Activated T-cell treated with anti-CD3 and anti-CD28 coated beads for 24 hours (primary cell): ENCODE results near the gene ARPC2.
A peak's percentile ranks its signal among the peaks of the same experiment; 100 is the strongest.

Source experiments
- DNase-seq: peaks from one replicate; pipeline ENCODE4 v3.0.0-alpha.2; 2020; ENCODE audit warnings: low read depth

ARPC2 gene

DNA sequence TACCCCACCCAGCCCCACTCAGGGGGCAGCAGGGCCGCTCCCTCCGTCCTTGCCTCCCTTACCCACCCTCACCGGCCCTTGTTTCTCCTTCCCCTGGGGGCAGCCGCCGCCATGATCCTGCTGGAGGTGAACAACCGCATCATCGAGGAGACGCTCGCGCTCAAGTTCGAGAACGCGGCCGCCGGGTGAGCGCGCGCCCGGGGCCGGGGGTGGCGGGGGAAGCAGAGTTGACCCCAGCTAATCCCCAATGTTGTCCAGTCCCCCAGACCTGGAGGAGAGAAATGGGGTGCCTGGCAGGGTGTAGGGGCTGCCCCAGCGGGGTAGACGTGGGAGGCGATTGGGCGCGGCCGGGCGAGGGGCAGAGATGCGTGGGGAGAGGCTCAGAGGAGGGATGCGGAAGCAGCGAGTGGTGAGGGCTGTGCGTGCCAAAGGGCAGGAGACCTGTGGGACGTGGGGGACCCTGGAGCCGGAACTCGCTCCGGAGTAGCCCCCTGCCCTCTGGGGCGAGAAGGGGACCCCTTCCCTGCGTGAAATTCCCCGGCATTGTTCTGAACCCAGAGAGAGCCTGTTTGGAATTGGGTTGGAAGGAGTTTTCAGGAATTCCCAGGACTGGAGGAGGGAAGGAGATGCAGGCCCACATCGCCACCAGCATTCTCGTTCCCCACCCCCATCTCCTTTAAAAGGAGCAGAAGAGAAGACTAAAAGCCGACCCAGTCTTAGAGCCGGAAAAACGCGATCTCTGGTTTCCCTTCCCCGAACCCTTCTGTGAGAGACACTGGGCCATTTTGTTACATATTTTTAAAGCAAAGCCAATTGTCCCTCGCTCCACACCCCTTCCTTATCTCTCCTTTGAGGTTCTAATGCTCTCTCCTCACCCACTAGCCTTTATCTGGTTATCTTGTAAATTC, 625 bp downstream of the ARPC2 start:
- DNase-seq = peak; percentile 58

DNA sequence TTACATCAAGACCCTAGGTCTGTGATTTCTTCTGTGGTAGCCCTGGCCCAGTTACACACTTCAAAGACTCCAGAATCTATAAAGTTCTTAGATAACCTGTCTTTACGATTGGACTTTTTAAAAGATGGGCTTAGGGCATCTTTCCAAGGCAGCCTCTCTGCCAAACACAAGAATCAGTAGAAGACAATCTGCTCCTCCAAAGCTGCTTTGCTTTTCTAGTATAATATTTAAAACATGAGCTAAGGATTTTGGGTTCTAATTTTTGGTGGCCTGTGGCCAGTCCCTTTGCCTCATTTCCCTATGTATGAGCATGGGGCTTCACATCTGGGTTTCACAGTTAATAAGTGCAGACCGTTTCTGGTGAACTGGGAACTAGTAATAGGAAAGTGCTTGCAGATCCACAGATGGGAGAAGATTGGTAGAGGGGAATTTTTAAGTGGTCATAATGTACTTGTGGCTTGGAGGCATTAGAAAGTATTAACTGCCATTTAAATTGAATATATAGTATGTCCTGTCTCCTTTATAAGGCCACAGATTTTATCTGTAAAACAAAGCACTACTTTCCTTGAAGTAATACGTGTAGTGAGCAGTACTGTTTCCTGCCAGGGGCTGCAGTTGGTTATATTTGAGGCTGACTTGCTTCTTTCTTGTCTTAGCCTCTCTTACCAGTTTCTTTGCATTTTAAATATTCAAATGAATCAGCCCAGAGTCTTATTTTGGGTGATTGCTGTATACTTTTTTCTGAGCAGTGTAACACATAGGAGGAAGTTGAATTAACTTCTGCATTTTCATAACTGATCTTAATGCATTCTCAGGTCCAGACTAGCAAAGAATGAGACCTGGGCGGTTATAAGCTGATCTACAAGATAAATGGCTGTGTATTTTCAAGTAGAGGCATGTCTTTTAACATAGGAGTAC, 1.5 kb downstream of the ARPC2 start:
- DNase-seq = no peak

DNA sequence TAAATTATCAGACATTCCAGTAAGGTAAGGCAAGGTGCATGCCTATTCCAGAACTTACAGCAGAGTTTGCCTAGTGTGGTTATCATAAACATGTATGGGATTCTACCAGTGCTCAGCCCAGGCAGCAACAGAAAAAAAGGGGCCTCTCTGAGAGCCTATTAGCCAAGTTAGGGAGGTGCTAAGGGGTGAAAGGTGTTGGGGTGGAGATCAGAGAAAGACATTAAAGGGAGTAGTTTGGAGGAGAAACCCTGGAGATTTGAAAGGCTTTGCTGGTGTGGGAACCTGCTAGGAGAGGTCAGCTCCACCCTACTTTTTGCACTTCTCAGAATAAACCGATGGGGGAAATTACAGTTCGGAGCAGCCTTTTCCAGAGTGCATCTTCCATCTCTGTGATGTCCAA, 2.9 kb downstream of the ARPC2 start:
- no peak for DNase-seq

DNA sequence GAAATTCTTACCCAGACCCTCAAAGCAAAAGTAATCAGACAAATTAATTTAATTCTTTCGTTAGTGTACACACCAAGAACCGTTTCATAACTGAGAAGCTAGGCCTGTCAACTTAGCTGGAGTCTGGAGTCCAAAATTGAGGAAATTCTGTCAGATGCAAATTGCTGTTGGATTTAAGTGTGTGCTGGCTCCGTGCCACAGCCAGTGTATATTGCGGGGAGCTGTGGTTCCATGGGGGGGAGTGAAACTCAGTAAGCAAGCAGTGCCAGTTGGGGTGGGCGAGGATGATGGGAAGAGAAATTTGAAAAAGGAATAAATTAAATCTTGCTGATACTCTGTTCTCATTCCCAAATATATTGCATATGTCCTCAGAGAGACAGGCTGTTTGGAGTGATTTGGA, 4.0 kb downstream of the ARPC2 start:
- DNase-seq = no peak

DNA sequence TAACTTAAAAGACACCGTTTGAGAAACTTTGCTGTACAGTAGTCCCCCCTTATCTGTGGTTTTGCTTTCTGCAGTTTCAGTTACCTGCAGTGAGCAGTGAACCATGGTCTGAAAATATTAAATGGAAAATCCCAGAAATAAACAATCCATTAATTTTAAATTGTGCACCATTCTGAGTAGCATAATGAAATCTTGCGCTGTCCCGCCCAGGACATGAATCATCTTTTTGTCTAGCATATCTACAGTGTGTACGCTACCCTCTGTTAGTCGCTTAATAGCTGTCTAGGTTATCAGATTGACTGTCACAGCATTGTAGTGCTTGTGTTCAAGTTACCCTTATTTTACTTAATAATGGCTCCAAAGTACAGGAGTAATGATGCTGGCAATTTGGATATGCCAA, 6.1 kb downstream of the ARPC2 start:
- DNase-seq = no peak

DNA sequence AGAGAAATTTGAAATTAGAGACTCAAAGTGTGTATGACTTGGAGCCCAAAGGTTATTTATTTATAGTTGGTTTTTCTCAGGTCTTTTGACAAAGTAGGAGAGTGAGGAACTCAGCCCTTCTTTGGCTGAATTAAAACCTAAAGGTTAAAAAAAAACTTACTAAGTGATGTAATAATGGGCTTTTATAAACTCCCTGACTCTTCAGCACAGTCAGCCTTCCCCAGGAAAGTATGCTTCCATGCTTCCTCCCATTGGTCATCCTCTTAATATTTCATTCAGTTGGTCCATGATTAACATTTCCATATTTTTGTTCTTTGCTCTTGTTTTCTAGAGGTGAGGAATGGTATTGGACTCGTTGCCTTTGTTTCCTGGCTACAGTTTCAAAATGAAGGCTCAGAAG, 7.2 kb downstream of the ARPC2 start:
- no peak for DNase-seq

DNA sequence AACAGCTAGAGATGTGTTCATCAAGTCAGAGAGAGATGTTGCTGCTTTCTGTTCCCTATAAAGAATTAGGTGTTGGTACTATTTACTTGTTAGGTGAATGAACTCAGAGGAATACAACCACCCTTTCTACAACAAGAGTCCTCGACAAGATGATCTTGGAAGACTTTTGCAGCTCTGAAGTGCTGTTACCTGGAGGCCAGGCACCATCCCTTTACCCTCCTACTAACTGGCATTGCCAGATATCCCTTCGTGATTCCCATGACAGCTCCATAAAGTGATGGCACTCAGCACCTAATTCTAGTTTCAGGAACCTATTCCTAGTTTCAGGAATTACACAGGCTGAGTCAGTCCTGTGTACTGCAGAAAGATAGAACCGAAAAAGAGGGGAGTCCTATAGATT, 9.9 kb downstream of the ARPC2 start:
- DNase-seq = no peak

DNA sequence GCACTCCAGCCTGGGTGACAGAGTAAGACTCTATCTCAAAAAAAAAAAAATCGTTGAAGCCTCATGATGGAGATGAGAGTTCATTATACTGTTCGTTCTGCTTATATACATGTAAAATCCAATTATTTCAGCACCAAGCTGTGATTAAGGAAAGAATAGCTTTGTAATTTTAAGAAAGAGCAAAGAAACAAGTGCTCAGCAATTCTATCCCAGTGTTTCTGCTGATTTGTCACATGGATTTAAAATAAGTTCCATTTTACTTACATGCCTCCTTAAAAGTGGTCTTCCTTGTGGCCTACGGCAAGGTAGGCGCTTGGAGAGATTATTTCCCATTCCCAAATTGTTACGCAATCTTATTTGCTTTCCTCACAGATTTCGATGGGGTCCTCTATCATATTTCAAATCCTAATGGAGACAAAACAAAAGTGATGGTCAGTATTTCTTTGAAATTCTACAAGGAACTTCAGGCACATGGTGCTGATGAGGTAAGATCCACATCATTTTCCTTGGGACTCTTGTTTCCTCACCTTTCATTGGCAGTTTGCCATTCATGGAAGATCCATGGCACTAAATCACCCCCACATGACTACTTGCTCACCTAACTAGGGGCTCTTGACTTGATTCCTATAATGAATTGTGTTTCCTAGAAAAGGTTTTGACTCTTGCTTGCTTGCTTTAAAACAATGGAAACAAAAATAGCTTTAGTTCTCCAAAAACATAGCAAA, 11.5 kb downstream of the ARPC2 start:
- no peak for DNase-seq

DNA sequence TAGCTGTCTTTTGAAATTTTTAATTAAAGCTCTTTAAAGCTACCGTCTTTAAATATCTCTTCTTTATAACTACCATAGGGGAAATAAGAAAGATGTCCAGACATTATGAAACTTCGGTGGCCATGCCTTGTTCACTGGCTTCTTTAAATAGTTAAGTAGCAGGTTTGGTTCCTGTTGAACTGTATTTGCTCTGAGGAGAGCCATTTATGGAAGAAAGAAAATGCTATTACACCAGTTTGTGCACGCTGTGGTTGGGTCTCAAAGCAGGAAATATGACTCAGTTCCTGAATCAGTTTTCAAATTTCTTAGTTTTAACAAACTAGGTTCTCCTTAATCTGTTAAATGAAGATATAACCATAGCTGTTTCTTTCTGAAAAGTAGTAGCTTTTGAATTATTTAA, 12.2 kb downstream of the ARPC2 start:
- DNase-seq = peak; percentile 44

DNA sequence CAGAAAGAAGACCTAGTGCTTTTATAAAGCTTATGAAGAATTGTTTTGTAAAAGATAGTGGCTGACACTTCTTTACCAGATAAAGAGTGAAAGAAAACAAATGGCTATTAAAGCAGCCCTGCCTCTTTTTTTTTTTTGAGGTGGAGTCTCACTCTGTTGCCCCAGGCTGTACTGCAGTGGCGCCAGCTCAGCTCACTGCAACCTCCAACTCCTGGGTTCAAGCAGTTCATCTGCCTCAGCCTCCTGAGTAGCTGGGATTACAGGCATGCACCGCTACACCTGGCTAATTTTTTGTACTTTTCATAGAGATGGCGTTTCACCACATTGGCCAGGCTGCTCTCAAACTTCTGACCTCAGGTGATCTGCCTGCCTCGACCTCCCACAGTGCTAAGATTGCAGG, 12.9 kb downstream of the ARPC2 start:
- no peak for DNase-seq

DNA sequence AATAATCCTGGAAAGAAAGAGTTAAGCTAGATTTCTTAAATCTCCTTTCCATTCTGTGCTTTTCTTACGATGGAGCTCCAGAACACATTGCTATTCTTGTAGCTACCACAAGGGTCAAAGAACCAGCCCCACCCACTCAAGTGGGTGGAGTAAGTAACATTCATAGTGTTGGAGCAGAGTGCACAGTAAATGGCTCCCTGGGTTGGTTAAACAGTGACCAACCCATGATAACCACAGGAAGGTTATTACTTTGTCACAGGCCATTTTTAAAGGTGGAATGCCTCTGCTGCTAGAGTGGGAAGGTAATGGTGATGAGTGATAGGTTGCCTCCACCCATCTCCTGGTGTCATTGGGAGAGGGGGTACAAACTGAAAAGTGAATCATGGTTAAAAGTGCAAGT, 13.9 kb downstream of the ARPC2 start:
- no peak for DNase-seq

DNA sequence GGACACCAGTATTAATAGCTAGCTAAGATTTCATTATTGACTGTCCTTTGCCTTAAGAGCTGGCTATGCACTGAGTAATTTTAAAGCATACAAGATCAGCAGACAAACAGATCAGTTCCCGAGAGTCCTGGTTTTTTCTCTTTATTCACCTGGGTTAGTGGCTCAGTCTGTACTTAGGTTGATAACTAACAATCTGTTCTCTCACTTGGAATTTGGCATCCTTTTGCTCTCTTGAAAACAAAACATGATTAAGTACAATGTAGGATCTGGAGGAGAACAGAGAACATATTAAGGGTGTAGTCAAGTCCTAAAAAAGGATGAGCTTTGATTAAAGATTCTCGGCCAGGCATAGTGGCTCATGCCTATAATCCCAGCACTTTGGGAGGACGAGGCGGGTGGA, 16.6 kb downstream of the ARPC2 start:
- no peak for DNase-seq

DNA sequence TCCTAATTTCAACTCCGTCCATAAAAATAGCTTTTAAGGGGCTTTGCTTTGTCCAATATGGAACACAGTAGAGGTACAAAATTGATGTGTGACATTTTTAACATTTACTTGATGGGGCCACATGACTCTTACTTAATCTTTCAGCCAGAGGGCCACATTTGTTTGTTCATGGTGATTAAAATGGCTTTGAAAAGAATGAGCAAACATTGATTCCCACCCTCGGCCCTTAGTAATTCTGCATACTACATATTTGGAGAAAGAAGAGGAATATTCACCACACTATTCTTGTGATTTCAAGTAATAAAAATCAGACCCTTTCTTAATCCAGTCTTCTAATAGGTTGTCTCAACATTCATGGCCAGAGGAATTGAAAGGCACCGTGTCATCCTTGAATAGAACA, 17.5 kb downstream of the ARPC2 start:
- DNase-seq = no peak

DNA sequence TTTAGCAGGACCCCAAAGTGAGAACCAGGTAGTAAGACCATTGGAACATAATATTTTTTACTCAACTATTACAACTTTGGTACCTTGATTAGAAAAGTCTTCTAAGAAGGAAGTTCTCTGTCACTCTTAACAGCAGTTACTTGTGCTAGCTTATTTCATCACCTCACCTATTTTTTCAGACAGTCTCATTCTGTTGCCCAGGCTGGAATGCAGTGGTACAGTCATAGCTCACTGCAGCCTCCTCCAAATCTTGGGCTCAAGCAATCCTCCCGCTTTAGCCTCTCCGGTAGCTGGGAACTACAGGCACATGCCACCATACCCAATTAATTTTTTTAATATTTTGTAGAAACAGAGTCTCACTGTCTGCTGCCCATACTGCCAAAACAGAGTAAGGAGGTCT, 18.0 kb downstream of the ARPC2 start:
- DNase-seq = no peak

DNA sequence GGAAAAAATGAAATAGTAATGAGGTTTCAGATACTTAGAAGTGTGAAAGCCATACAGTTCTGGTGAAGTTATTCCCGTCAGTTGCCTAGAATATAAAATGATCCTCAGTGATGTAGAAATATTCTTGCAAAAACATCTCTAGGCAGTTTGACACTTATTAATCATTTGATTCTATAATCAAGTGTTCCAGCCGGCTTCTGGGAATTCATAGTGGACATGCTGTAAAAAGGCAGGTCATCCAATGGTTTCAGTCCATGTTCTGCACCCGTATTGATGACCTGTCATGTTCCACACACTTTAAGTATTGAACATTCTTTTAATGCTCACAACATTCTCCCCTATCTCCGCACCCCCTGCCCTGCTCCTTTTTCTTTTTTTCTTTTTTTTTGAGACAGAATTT, 19.8 kb downstream of the ARPC2 start:
- DNase-seq = no peak

DNA sequence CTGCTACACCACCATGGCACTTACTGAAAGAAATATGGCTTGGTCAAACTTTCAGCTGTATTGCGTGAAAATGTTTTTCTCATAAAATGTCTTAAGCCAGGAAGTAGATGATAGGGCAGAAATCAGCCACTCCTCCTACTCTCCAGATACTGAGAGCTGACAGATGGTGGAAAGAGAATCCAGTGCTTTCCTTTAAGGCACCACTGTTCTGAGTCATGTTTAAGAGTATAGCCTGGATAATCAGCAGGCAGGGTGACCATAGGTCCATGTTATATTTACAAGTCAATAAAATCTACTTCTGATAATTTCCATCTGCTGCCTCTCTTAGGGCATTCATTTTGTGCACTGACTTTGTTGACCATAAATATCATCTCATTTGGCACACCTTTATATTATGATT, 21.9 kb downstream of the ARPC2 start:
- no peak for DNase-seq

DNA sequence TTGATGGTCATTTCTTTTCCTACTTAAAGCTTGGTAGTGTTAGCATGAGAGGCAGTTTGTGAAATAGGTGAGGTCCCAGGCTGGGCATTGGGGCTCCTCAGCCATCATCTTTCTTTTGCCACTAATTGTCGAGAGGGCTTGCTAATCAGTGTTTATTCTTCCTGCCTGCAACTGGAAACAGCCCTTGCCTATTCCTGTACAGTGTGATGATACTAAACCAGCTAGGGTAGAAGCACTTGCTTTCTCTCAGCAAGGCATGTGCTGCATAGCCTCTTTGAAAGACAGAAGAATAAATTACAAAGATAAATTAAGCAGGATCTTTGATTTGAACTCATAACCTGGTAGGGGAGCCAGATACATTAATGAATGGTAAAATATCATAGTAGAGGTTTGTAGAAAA, 27.2 kb downstream of the ARPC2 start:
- no peak for DNase-seq

DNA sequence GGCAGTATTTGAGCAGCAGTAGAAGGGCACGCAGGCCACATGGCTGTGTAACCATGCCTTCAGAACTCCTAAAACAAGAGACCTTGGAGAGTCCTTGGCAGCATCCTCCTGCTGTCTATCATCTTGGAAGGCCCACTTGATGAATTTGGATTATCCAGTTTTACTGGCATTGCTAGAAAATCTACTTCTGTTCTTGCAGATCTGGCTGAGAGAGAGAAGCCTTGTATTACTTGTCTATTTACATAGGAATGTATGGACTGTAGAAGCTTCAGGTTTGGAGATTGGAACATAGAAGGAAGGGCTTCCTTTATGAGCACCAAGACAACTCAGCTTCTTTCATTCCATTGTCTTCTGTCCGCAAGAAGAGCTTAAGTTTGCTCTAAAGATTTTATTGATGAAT, 27.7 kb downstream of the ARPC2 start:
- no peak for DNase-seq

DNA sequence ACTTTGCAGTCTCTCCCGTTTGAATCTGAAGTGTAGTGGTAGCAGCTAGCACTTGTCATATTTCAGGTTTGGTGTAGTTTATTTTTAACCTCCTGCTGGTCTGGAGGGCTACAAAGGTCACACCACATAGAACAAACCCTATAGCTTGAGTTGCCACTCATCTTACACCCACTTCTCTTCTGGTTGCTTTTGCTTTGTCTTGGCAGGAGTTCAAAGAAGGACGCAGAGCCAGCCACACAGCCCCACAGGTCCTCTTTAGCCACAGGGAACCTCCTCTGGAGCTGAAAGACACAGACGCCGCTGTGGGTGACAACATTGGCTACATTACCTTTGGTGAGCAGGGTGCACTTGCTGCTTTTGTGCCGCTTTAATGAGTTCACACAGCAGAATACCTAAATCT, 28.2 kb downstream of the ARPC2 start:
- no peak for DNase-seq

DNA sequence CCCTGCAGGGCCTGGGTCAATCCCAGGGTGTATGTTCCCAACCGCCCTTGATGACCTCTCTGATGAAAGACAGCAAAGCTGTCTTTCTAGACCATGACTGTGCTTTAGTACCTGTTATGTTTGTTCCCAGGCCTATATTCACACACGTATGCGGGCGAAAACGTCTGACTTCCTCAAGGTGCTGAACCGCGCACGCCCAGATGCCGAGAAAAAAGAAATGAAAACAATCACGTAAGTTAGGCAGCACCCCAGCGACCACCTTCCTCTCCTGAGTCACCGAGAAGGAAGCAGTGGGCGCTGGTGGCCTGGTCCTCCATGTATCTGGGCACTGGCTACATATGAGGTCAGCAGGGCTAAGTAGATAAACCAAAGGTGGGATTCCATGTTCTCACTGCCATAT, 32.7 kb downstream of the ARPC2 start:
- DNase-seq = no peak

DNA sequence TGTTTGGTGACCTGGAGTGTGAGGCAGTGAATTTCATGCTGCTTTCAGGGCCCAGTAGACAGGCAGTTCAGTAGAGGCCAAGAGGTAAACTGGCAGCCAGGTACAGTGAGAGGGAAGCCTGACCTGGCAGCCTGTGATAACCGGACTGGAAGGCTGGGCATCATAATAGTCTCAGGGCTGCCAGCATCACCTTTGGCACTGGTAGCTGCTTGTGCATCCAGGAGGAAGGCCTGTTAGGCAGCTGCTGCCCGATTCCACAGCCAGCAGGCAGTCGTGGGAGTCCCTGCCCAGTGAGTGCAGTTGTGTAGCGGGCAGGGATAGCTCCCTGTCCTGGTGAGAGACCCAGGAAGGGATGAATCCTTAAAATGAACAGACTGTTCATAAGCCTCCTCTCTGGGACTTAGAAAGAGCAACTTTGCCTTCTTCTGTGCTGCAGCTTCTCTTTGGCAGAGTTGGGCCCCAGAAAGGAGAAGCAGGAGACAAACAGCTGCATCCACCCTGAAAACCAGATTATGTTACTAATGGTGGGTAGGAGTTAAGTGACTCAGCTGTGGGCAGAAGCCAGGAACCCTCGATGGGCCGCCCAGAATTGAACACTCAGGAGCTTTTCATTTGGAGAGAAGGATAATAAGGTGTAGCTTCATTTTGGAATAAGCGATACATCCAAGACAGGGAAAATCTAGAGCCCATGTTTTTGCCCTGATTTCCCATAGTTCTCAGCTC, 35.7 kb downstream of the ARPC2 start:
- no peak for DNase-seq

DNA sequence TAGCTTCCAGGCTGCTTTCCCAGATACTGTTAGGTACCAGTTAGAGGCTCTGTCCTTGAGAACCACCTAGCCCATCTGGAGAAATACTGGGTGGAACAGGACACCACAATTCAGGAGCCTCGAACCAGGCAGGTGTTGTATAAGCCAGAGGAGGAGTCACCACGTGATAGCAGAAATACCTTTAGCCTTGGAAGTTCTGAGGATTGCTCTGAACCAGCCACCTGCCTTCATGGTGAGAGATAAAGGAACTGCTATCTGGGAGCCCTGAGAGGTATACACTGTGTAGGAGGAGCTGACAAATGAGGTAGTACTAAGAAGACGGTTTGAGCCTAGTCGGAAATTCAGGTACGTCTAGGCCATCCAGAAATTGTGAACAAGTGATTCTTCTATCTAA, 36.2 kb downstream of the ARPC2 start:
- no peak for DNase-seq
